Lower lobe of right lung (tissue), 2 donors: ENCODE results near the gene ATP10B. TPM values are rescaled to one million over a fixed set of nuclear protein-coding genes. Genes with fewer than 3 reads are reported as not detected.

Source experiments
- ATAC-seq, 2 donors: fragments of 200-7000 bp; cut with Tn5 transposase; one replicate each; pipeline ENCODE4 v1.9.1; 2020 to 2022; ENCODE audit warnings: mild to moderate bottlenecking in 2 of 2, moderate library complexity in 2 of 2
- DNase-seq: peaks from one replicate; pipeline ENCODE4 v3.0.0-alpha.2; 2020
- H3K27ac ChIP-seq: fragments of 200-600 bp; one replicate; pipeline ENCODE4 v1.8.0; 2022
- H3K27me3 ChIP-seq: fragments of 200-600 bp; one replicate; pipeline ENCODE4 v1.8.0; 2022; ENCODE audit warnings: low read depth
- H3K36me3 ChIP-seq: fragments of 200-600 bp; one replicate; pipeline ENCODE4 v1.8.0; 2022; ENCODE audit warnings: mild to moderate bottlenecking
- H3K4me1 ChIP-seq: fragments of 200-600 bp; one replicate; pipeline ENCODE4 v1.8.0; 2022
- H3K4me3 ChIP-seq: fragments of 200-600 bp; one replicate; pipeline ENCODE4 v1.8.0; 2022; ENCODE audit warnings: mild to moderate bottlenecking
- H3K9me3 ChIP-seq: fragments of 200-600 bp; one replicate; pipeline ENCODE4 v1.8.0; 2022
- intact Hi-C: fragments of 100-400 bp; cut with DNase I; formaldehyde crosslinking; loops from one replicate; pipeline ENCODE4 v1.11.0; 2022
- total RNA-seq: library from RNA; stranded (reverse); fragmentation: NEBNext Ultra II Directional; extraction: Animal tissue kit (Norgen Biotek cat#: 25700); gene quantifications from one replicate; pipeline ENCODE4 v1.2.1, GENCODE V29; 2021
- TF ChIP-seq, protein P1 (sequence below): fragments of 200-600 bp; IDR thresholded peaks from one replicate; pipeline ENCODE4 v1.8.0; 2022; ENCODE audit warnings: antibody characterized with exemption, mild to moderate bottlenecking
- donor health status: DM: no; HTN: yes; CAD: no; lungs with severe emphysema.

Gene ATP10B
- total RNA-seq, 1 donor from 2014 or later: not detected

DNA sequence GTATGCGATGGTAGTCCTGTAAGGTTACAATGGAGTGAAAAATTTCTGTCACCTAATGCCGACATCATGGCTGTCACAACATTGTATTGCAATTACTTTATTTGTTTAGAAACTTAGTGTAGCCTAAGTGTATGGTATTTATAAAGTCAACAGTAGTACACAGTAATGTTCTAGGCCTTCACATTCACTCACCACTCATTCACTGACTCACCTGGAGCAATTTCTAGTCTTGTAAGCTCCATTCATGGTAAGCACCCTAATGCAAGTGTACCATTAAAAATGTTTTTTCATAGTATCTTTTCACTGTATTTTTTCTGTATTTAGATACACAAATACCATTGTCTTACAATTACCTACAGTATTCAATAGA is 58.5 kb downstream of the ATP10B start:
- TF ChIP-seq, protein P1, sequence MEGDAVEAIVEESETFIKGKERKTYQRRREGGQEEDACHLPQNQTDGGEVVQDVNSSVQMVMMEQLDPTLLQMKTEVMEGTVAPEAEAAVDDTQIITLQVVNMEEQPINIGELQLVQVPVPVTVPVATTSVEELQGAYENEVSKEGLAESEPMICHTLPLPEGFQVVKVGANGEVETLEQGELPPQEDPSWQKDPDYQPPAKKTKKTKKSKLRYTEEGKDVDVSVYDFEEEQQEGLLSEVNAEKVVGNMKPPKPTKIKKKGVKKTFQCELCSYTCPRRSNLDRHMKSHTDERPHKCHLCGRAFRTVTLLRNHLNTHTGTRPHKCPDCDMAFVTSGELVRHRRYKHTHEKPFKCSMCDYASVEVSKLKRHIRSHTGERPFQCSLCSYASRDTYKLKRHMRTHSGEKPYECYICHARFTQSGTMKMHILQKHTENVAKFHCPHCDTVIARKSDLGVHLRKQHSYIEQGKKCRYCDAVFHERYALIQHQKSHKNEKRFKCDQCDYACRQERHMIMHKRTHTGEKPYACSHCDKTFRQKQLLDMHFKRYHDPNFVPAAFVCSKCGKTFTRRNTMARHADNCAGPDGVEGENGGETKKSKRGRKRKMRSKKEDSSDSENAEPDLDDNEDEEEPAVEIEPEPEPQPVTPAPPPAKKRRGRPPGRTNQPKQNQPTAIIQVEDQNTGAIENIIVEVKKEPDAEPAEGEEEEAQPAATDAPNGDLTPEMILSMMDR: no peak
- intact Hi-C loops: no loop called here
- Histone ChIP-seq H3K36me3 (no peaks in the 10 kb centered on the region), H3K27me3 (no peaks in the 10 kb centered on the region), H3K27ac (no peak overlapping the region), H3K4me1 (no peaks in the 10 kb centered on the region), H3K9me3 (no peaks in the 10 kb centered on the region), H3K4me3 (no peak overlapping the region)
- DNase-seq (no peak), ATAC-seq (peak; percentile 45 to 75)

DNA sequence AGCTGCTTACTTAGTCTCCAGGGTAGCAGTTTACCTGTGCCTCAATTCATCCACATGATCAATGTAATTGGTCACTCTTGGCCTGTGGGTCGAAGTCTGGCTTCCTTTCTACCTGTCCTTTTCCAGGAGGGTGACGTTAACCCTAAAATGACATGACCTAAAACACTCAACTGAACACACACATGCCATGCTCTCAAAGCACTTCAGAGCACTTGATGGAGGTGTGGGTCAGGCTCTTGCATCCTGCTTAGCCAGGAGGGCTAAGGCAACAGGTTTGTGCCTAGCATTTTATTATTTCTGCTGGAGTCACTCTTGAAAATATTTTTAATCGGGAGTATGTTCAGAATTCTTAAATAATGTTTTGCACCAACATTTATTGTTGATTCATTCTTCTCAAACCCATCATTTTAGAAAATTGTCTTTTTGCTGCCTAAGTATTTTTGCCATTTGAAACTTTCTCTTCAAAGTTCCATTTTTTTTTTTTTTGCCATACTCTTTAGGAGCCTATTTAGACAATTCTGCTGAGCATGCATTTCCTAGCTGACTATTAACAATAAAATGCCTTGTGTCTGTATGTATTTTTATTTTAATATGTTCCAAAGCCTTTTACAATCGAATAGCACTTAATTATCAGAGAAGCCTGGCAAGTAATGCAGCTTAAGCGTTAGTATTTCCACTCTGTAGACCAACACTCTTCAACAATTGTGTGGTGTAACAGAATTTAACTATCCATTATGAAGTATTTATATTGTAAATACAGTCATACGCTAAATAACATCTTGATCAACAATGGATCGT is 59.1 kb downstream of the ATP10B start:
- ATAC-seq: peak; percentile 63 to 73
- intact Hi-C loops: no loop called here
- DNase-seq: no peak
- Histone ChIP-seq H3K4me1 (no peaks in the 10 kb centered on the region), H3K27me3 (no peaks in the 10 kb centered on the region), H3K27ac (no peak overlapping the region), H3K36me3 (no peaks in the 10 kb centered on the region), H3K9me3 (no peaks in the 10 kb centered on the region), H3K4me3 (no peak overlapping the region)
- TF ChIP-seq, protein P1: no peak

DNA sequence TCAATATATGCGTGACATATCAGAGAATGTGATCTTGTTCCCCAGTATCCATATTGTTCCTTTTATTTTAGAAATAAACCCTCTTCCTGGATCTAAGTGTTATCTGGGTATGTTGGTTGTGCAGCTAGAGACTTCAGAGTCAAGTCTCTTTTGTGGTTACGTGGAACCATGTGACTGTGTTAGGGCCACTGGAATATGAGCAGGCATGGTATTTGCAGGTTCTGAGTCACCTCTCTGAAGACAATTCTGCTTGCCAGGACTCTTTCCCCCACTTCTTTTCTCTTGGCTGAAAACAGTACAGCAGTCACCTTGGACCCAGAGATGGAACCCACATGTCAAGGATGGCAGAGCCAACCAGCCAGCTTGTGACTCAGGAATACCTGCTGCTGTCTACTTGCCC is 59.7 kb downstream of the ATP10B start:
- no peak for DNase-seq
- H3K9me3 ChIP-seq: no peaks in the 10 kb centered on the region
- TF ChIP-seq, protein P1: no peak
- no peaks in the 10 kb centered on the region for H3K27me3 ChIP-seq
- no peak overlapping the region for H3K4me3 ChIP-seq
- H3K36me3 ChIP-seq: no peaks in the 10 kb centered on the region
- no peaks in the 10 kb centered on the region for H3K4me1 ChIP-seq
- ATAC-seq: peak; percentile 52 to 58
- no peak overlapping the region for H3K27ac ChIP-seq
- intact Hi-C loops: no loop called here

DNA sequence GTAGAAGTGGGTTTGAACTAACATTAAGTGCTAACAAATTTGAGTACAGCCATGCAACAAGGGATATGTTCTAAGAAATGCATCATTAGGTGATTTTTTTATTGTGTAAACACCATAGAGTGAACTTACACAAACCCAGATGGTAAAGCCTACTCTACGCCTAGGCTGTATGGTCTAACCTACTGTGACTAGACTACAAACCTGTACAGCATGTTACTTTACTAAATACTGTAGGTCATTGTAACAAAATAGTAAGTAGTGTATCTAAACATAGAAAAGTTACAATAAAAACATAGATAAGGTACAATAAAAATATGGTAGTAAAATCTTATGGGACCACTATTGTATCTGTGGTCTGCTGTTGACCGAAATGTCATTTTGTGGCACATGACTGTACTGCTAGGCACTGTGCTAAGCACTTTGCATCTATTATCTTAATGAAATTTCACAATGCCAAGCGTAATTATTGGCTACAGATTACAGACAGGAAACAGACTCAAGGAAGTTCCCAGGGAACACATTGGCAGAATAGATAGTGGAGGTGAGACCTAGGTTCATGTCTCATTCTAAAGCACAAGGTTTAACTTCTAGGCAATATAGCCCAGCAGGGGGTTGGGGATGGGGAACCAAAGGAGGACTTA is 62.7 kb downstream of the ATP10B start:
- no peak for ATAC-seq
- TF ChIP-seq, protein P1: no peak
- Histone ChIP-seq H3K36me3 (no peaks in the 10 kb centered on the region), H3K27me3 (no peaks in the 10 kb centered on the region), H3K4me3 (no peak overlapping the region), H3K9me3 (no peaks in the 10 kb centered on the region), H3K27ac (no peak overlapping the region), H3K4me1 (no peaks in the 10 kb centered on the region)
- intact Hi-C loops: no loop called here
- DNase-seq: no peak

DNA sequence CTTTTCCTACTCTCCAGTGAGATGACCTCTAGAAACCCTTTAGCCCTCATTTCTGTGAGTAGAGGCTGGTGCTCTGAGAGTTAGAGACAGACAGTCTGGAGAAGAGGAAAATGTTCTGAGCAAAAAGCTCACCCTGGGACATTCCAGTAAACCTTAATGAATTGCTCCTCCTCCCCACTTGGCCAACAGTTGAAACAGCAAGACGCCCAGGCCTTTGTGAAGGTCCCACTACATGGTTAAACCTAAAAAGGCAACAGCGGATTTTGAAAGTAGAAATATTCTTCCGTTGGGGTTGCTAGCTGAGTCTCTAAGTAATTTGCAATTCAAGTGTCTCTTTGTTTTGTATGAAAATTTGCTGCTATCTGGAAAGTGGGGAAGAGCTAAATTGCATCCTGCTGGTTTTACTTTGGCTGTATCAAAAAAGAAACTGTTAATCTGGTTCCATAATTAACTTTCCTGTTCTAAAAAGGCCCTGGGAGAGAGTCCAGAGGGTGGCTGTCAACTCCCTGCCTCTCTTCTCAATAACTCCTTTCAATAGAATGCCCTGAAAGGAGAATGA is 63.8 kb downstream of the ATP10B start:
- TF ChIP-seq, protein P1: no peak

More for the DNA sequence above, 63.8 kb downstream of the ATP10B start:
- DNase-seq (no peak), ATAC-seq (no peak)
- H3K27me3 ChIP-seq: no peaks in the 10 kb centered on the region
- H3K4me3 ChIP-seq: no peak overlapping the region
- no peaks in the 10 kb centered on the region for H3K36me3 ChIP-seq
- H3K4me1 ChIP-seq: no peaks in the 10 kb centered on the region
- no peaks in the 10 kb centered on the region for H3K9me3 ChIP-seq
- no peak overlapping the region for H3K27ac ChIP-seq
- intact Hi-C loops: no loop called here
